ENCODE measurements around the gene MAML3.

MAML3 gene

GRCh38 chr4:140085062-140085622 lies 68.8 kb downstream of the MAML3 start:
- no peak for DNase-seq (ENCODE audit: low read depth, low spot score)
- H3K27ac ChIP-seq, result no peak overlapping the region

GRCh38 chr4:140084385-140084784 lies 69.6 kb downstream of the MAML3 start:
- no peak for DNase-seq (ENCODE audit: low read depth, low spot score)
- no peak overlapping the region for H3K27ac ChIP-seq

- no peak for DNase-seq (ENCODE audit: low read depth, low spot score)
- H3K27ac ChIP-seq, result no peak overlapping the region
Measured at GRCh38 chr4:140082391-140082755, 71.6 kb downstream of the MAML3 start.

GRCh38 chr4:140081641-140082390 lies 72.2 kb downstream of the MAML3 start:
- no peak for DNase-seq (ENCODE audit: low read depth, low spot score)
- no peak overlapping the region for H3K27ac ChIP-seq

- H3K27ac ChIP-seq, result no peak overlapping the region
- no peak for DNase-seq (ENCODE audit: low read depth, low spot score)
Measured at GRCh38 chr4:140080883-140081282, 73.1 kb downstream of the MAML3 start.

GRCh38 chr4:140078366-140078765 lies 75.6 kb downstream of the MAML3 start:
- DNase-seq (ENCODE audit: low read depth, low spot score), result no peak
- H3K27ac ChIP-seq, result no peak overlapping the region

- H3K27ac ChIP-seq, result no peak overlapping the region
- no peak for DNase-seq (ENCODE audit: low read depth, low spot score)
Measured at GRCh38 chr4:140076307-140076706, 77.7 kb downstream of the MAML3 start.

- no peak overlapping the region for H3K27ac ChIP-seq
- no peak for DNase-seq (ENCODE audit: low read depth, low spot score)
Measured at GRCh38 chr4:140071806-140072205, 82.2 kb downstream of the MAML3 start.

- H3K27ac ChIP-seq, result no peak overlapping the region
- DNase-seq (ENCODE audit: low read depth, low spot score), result no peak
Measured at GRCh38 chr4:140070973-140071372, 83.0 kb downstream of the MAML3 start.

- H3K27ac ChIP-seq, result no peak overlapping the region
- DNase-seq (ENCODE audit: low read depth, low spot score), result no peak
Measured at GRCh38 chr4:140070366-140070765, 83.6 kb downstream of the MAML3 start.

- H3K27ac ChIP-seq, result no peak overlapping the region
- no peak for DNase-seq (ENCODE audit: low read depth, low spot score)
Measured at GRCh38 chr4:140069066-140069465, 84.9 kb downstream of the MAML3 start.

- no peak for DNase-seq (ENCODE audit: low read depth, low spot score)
- no peak overlapping the region for H3K27ac ChIP-seq
Measured at GRCh38 chr4:140068271-140068670, 85.7 kb downstream of the MAML3 start.

- no peak for DNase-seq (ENCODE audit: low read depth, low spot score)
Measured at GRCh38 chr4:140066031-140066930, 87.7 kb downstream of the MAML3 start.

GRCh38 chr4:140065393-140065792 lies 88.6 kb downstream of the MAML3 start:
- DNase-seq (ENCODE audit: low read depth, low spot score), result no peak
- no peak overlapping the region for H3K27ac ChIP-seq

More at GRCh38 chr4:140066031-140066930, 87.7 kb downstream of the MAML3 start:
- no peak overlapping the region for H3K27ac ChIP-seq

GRCh38 chr4:140061659-140062289 lies 92.2 kb downstream of the MAML3 start:
- no peak overlapping the region for H3K27ac ChIP-seq
- DNase-seq (ENCODE audit: low read depth, low spot score), result no peak

- H3K27ac ChIP-seq, result no peak overlapping the region
Measured at GRCh38 chr4:140061194-140061593, 92.8 kb downstream of the MAML3 start.

GRCh38 chr4:140059159-140059558 lies 94.8 kb downstream of the MAML3 start:
- peak overlapping the region; percentile 2 for H3K27ac ChIP-seq
- no peak for DNase-seq (ENCODE audit: low read depth, low spot score)

More at GRCh38 chr4:140061194-140061593, 92.8 kb downstream of the MAML3 start:
- no peak for DNase-seq (ENCODE audit: low read depth, low spot score)

GRCh38 chr4:140057701-140058100 lies 96.3 kb downstream of the MAML3 start:
- H3K27ac ChIP-seq, result no peak overlapping the region
- DNase-seq (ENCODE audit: low read depth, low spot score), result no peak

GRCh38 chr4:140056015-140056414 lies 98.0 kb downstream of the MAML3 start:
- no peak for DNase-seq (ENCODE audit: low read depth, low spot score)
- H3K27ac ChIP-seq, result no peak overlapping the region

GRCh38 chr4:140054861-140055260 lies 99.1 kb downstream of the MAML3 start:
- H3K27ac ChIP-seq, result no peak overlapping the region

GRCh38 chr4:140053185-140053584 lies 100.8 kb downstream of the MAML3 start:
- H3K27ac ChIP-seq, result no peak overlapping the region
- no peak for DNase-seq (ENCODE audit: low read depth, low spot score)

More at GRCh38 chr4:140054861-140055260, 99.1 kb downstream of the MAML3 start:
- no peak for DNase-seq (ENCODE audit: low read depth, low spot score)
